ENCODE measurements around the gene ACOX2.

The ACOX2 gene

DNA sequence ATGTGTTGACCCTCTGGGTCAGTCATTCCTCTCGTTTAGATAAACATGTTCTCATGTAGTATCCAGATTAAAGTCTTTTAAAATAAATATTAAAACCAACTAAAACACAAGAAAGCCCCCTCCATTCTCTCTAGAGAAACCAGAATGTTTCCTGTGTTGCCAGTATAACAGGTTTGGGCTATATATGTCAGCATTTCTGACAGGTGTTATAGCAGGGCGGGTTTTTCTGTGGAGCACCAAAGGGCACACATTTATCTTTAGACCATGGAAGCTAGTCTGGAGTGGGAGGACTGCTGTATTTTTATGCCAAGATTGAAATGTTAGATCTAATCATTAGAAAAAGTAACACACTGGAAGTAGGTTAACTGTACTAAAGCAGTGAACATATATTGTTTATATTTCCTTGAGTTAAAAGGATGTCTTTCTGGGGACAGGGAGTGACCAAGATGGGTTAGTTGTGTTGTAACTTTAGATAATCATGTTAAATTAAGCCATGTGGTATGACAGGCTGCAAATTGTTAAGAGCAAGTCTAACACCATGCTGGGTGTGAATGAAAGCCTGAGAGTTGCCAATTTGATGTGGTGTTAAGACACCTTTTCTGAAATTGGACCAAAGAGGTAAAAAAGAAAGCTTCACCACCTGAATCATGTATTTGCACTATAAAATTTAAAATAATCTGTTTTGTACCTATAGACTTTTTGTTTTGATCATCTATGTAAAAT is 29.5 kb downstream of the ACOX2 start:
- Histone ChIP-seq H3K9me3 (no peaks in the 10 kb centered on the region), H3K4me1 (no peaks in the 10 kb centered on the region), H3K27me3 (no peaks in the 10 kb centered on the region), H3K4me3 (ENCODE audit: low read depth, low read length) (no peak overlapping the region), H3K36me3 (no peaks in the 10 kb centered on the region)
- TF ChIP-seq, protein P1, sequence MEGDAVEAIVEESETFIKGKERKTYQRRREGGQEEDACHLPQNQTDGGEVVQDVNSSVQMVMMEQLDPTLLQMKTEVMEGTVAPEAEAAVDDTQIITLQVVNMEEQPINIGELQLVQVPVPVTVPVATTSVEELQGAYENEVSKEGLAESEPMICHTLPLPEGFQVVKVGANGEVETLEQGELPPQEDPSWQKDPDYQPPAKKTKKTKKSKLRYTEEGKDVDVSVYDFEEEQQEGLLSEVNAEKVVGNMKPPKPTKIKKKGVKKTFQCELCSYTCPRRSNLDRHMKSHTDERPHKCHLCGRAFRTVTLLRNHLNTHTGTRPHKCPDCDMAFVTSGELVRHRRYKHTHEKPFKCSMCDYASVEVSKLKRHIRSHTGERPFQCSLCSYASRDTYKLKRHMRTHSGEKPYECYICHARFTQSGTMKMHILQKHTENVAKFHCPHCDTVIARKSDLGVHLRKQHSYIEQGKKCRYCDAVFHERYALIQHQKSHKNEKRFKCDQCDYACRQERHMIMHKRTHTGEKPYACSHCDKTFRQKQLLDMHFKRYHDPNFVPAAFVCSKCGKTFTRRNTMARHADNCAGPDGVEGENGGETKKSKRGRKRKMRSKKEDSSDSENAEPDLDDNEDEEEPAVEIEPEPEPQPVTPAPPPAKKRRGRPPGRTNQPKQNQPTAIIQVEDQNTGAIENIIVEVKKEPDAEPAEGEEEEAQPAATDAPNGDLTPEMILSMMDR (IDR thresholded peaks at IDR 0.05; ENCODE audit: low read depth, low read length), result no peak
- DNase-seq, result no peak

DNA sequence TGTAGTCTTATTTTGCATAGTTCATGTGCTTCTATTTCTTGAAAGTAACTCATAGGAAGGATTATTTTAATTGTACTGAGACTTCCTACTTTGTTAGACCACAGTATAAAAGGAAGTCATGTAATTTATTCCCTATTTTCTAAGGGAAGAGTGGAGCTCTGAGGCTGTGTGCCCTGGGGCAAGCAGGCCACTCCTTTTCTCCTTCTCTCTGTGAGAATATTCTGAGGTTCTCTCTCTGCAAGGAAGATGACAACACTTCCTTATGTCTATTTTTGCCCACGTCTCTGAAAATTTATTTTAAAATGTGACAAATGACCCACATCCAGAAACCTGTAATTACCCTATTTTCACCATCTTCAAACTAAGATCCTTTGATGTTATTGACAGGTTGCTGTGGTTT is 34.1 kb downstream of the ACOX2 start:
- Histone ChIP-seq H3K27me3 (no peaks in the 10 kb centered on the region), H3K4me1 (no peaks in the 10 kb centered on the region), H3K36me3 (no peaks in the 10 kb centered on the region), H3K4me3 (ENCODE audit: low read depth, low read length) (no peak overlapping the region), H3K9me3 (no peaks in the 10 kb centered on the region)
- TF ChIP-seq, protein P1 (IDR thresholded peaks at IDR 0.05; ENCODE audit: low read depth, low read length), result no peak
- no peak for DNase-seq

DNA sequence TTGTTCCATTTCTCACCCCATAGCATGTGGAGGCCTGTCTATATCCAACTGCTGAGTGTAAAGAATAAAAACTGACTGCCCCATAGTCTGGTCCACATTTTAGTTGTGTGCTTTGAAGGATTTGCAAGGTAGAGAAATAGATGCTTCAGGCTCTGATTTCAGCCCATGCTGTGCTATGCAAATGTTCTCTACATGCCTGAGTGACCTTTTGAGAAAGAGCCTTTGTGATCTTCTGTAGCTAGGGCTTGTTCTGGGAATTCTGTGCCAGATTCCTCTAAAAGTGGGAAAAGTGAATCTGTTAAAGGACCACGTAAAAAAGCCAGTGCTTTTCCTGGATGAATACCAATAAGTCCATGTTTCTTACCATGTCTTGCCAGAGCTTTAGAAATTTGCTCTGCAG is 39.9 kb downstream of the ACOX2 start:
- no peak for DNase-seq
- TF ChIP-seq, protein P1 (IDR thresholded peaks at IDR 0.05; ENCODE audit: low read depth, low read length), result no peak
- H3K27me3 ChIP-seq, result no peaks in the 10 kb centered on the region
- no peak overlapping the region for H3K4me3 ChIP-seq (ENCODE audit: low read depth, low read length)
- no peaks in the 10 kb centered on the region for H3K9me3 ChIP-seq
- no peaks in the 10 kb centered on the region for H3K36me3 ChIP-seq
- no peaks in the 10 kb centered on the region for H3K4me1 ChIP-seq

DNA sequence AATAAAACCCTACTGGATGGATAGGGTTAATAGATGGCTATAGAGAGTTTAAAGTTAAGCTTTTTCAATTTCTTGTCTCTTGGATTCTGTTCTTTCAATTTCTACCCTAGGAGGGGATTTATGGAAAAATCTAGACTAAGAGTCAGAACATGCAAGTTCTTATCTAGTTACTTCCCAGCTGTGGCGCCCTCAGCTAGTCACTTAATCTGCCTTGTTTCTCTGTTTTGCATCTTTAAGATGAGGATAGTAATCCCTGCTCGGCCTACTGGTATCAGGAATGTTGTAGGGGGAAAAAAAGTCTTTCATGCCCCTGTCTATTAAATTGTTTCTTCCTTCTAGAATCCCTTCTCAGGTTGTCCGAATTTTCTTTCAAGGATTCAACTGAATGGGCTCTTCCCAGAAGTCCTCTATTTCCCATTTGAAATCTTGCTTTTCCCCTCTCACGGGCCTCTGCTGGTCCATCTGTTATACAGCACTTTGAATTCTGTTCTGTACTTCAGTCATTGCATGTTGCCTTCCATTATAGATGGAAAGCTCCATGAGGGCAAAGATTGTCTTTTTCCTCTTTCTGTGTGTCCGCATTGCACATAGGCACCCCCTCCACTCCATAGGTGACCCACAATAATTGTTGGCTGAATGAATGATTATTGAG is 40.7 kb downstream of the ACOX2 start:
- H3K4me3 ChIP-seq (ENCODE audit: low read depth, low read length), result no peak overlapping the region
- no peaks in the 10 kb centered on the region for H3K27me3 ChIP-seq
- H3K36me3 ChIP-seq, result no peaks in the 10 kb centered on the region
- TF ChIP-seq, protein P1 (IDR thresholded peaks at IDR 0.05; ENCODE audit: low read depth, low read length), result no peak
- no peaks in the 10 kb centered on the region for H3K4me1 ChIP-seq
- no peak for DNase-seq
- H3K9me3 ChIP-seq, result no peaks in the 10 kb centered on the region

DNA sequence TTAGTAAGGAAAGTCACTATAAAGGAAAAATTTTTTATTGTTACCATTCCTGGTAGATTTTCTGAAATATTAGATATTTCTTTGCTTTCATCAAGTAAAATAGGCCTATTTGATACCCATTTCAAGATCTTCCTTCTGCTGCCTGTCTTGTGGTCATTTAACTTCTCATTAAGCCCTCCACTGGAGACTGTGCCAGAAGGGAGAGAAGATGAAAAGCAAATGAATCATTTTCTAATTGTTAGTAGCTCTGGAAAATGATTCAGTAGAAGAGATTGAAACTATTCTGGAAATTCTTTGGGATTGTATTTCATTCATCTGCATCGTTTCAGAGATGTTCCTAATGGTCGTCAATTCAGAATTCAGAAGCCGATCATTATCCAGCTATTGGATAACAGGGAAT is 41.9 kb downstream of the ACOX2 start:
- DNase-seq, result no peak
- TF ChIP-seq, protein P1 (IDR thresholded peaks at IDR 0.05; ENCODE audit: low read depth, low read length), result no peak
- Histone ChIP-seq H3K36me3 (no peaks in the 10 kb centered on the region), H3K9me3 (no peaks in the 10 kb centered on the region), H3K4me1 (no peaks in the 10 kb centered on the region), H3K4me3 (ENCODE audit: low read depth, low read length) (no peak overlapping the region), H3K27me3 (no peaks in the 10 kb centered on the region)

DNA sequence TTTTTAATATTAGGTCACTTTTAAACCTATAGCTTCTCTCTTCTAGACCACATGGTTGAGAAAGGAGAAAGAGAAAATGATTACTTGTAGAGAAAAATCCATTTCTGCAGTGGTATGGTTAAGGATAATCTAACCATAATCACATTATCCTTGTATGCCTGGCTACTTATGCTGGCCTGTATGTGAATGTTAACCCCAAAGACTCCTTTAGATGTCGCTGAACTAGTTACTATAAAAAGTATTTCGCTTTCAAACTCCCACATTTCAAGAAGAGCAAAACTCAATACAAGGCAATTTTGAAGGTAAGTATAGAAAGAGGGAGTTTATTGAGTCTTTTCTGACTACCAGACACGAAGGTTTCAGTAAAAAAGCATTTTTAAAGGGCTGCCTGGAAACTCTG is 42.9 kb downstream of the ACOX2 start:
- Histone ChIP-seq H3K27me3 (no peaks in the 10 kb centered on the region), H3K36me3 (no peaks in the 10 kb centered on the region), H3K4me3 (ENCODE audit: low read depth, low read length) (peak overlapping the region; percentile 83), H3K9me3 (no peaks in the 10 kb centered on the region), H3K4me1 (no peaks in the 10 kb centered on the region)
- TF ChIP-seq, protein P1 (IDR thresholded peaks at IDR 0.05; ENCODE audit: low read depth, low read length), result no peak
- no peak for DNase-seq

All from BE2C (cell line).